ENCODE results near the gene PRR36.
A peak's percentile ranks its signal among the peaks of the same experiment; 100 is the strongest.

Gene PRR36

GRCh38 chr19:7902796-7903243 lies 28.6 kb upstream of the PRR36 start:
- TF ChIP-seq CTCF (IDR thresholded peaks at IDR 0.05; ENCODE audit: insufficient read depth, low read depth, low read length, missing control alignments) = no peak

DNA sequence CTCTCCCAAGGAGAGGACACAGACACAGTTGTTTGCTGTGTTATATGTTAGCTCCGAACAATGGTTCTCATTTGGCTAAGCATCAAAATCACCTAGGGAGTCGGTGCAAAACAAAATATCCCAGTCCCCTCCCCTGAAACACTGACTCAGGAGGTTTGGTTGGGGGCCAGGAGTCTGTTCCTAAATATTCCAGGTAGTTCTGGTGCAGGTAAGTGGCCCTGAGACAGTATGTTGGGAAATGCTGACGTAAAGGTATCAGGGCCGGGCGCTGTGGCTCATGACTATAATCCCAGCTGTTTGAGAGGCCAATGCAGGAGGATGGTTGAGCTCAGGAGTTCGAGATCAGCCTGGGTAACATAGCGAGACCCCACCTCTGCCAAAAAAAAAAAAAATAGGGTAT lies 27.1 kb upstream of the PRR36 start:
- no peak for DNase-seq (ENCODE audit: low read depth)
- H3K4me3 ChIP-seq (ENCODE audit: low read length) = no peak overlapping the region
- TF ChIP-seq CTCF (IDR thresholded peaks at IDR 0.05; ENCODE audit: insufficient read depth, low read depth, low read length, missing control alignments) = no peak

More at GRCh38 chr19:7902796-7903243, 28.6 kb upstream of the PRR36 start:
- peak; percentile 51 for DNase-seq (ENCODE audit: low read depth)
- peak overlapping the region; percentile 92 for H3K4me3 ChIP-seq (ENCODE audit: low read length)

DNA sequence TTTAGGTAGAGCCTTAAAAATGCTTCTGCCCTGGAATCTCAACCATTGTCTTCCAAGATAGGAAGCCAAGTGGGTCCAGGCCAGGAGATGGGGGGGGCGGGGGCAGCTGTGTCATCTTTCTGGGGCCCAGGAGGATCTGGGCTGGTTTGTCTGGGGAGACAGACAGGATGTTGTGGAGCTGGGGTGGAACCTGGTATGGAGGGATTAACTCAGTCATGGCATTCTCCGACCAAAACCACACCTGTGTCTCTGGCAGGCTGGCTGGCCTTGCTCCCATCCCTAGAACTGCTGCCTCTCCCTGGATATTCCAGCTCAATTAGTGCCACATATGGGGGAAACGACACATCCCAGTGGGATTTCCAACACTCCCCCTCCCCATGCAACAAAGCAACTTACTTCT lies 26.7 kb upstream of the PRR36 start:
- peak; percentile 40 for DNase-seq (ENCODE audit: low read depth)
- no peak overlapping the region for H3K4me3 ChIP-seq (ENCODE audit: low read length)
- TF ChIP-seq CTCF (IDR thresholded peaks at IDR 0.05; ENCODE audit: insufficient read depth, low read depth, low read length, missing control alignments) = no peak

DNA sequence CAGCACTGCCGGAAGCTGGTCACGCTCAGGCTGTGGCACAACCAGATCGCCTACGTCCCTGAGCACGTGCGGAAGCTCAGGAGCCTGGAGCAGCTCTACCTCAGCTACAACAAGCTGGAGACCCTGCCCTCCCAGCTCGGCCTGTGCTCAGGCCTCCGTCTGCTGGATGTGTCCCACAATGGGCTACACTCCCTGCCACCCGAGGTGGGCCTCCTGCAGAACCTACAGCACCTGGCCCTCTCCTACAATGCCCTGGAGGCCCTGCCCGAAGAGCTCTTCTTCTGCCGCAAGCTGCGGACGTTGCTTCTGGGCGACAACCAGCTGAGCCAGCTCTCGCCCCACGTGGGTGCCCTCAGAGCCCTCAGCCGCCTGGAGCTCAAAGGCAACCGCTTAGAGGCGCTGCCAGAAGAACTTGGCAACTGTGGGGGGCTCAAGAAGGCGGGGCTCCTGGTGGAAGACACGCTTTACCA lies 26.2 kb upstream of the PRR36 start:
- no peak overlapping the region for H3K4me3 ChIP-seq (ENCODE audit: low read length)
- DNase-seq (ENCODE audit: low read depth) = no peak
- TF ChIP-seq CTCF (IDR thresholded peaks at IDR 0.05; ENCODE audit: insufficient read depth, low read depth, low read length, missing control alignments) = no peak

DNA sequence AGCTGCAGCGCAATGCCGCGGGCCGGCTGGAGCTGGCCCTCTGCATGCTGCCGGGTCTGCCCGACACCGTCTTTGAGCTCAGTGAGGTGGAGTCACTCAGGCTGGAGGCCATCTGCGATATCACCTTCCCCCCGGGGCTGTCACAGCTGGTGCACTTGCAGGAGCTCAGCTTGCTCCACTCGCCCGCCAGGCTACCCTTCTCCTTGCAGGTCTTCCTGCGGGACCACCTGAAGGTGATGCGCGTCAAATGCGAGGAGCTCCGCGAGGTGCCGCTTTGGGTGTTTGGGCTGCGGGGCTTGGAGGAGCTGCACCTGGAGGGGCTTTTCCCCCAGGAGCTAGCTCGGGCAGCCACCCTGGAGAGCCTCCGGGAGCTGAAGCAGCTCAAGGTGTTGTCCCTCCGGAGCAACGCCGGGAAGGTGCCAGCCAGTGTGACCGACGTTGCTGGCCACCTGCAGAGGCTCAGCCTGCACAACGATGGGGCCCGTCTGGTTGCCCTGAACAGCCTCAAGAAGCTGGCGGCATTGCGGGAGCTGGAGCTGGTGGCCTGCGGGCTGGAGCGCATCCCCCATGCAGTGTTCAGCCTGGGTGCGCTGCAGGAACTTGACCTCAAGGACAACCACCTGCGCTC lies 25.7 kb upstream of the PRR36 start:
- no peak for TF ChIP-seq CTCF (IDR thresholded peaks at IDR 0.05; ENCODE audit: insufficient read depth, low read depth, low read length, missing control alignments)
- DNase-seq (ENCODE audit: low read depth) = no peak
- H3K4me3 ChIP-seq (ENCODE audit: low read length) = no peak overlapping the region

GRCh38 chr19:7898967-7899366 lies 24.8 kb upstream of the PRR36 start:
- DNase-seq (ENCODE audit: low read depth) = no peak
- H3K4me3 ChIP-seq (ENCODE audit: low read length) = no peak overlapping the region
- no peak for TF ChIP-seq CTCF (IDR thresholded peaks at IDR 0.05; ENCODE audit: insufficient read depth, low read depth, low read length, missing control alignments)

DNA sequence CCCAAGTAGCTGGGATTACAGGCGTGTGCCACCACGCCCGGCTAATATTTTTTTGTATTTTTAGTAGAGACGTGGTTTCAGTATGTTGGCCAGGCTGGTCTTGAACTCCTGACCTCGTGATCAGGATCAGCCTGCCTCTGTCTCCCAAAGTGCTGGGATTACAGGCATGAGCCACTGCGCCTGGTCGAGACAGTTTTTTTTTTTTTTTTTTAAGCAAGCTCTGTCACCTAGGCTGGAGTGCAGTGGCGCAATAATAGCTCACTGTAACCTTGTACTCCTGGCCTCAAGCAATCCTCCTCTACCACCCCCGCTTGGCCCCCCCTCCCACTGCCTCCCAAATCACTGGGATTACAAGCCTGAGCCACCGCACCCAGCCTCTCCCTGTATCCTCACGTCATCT lies 23.1 kb upstream of the PRR36 start:
- peak; percentile 67 for DNase-seq (ENCODE audit: low read depth)
- TF ChIP-seq CTCF (IDR thresholded peaks at IDR 0.05; ENCODE audit: insufficient read depth, low read depth, low read length, missing control alignments) = no peak
- H3K4me3 ChIP-seq (ENCODE audit: low read length) = no peak overlapping the region
